ENCODE data around the gene NCBP2L.

- no peak for TF ChIP-seq CTCF (conservative IDR thresholded peaks at IDR 0.05; ENCODE audit: low read depth, low read length)
- no peak for TF ChIP-seq EZH2 (IDR thresholded peaks at IDR 0.05; ENCODE audit: low read length, unreplicated experiment)
- TF ChIP-seq EZH2phosphoT487 (IDR thresholded peaks at IDR 0.05; ENCODE audit: borderline replicate concordance, low read length) = no peak
These were observed 27.6 kb downstream of the NCBP2L start for GRCh38 chrX:107805179-107805578.

All from PC-3 (cell line).